IPS DF 4.7 (cell line): ENCODE measurements around the gene ATP8A2.

Experiments
- DNase-seq: peaks from one replicate; pipeline ENCODE4 v3.0.0-alpha.2; 2013; ENCODE audit warnings: low spot score; ENCODE audit errors: extremely low read depth

The ATP8A2 gene

DNA sequence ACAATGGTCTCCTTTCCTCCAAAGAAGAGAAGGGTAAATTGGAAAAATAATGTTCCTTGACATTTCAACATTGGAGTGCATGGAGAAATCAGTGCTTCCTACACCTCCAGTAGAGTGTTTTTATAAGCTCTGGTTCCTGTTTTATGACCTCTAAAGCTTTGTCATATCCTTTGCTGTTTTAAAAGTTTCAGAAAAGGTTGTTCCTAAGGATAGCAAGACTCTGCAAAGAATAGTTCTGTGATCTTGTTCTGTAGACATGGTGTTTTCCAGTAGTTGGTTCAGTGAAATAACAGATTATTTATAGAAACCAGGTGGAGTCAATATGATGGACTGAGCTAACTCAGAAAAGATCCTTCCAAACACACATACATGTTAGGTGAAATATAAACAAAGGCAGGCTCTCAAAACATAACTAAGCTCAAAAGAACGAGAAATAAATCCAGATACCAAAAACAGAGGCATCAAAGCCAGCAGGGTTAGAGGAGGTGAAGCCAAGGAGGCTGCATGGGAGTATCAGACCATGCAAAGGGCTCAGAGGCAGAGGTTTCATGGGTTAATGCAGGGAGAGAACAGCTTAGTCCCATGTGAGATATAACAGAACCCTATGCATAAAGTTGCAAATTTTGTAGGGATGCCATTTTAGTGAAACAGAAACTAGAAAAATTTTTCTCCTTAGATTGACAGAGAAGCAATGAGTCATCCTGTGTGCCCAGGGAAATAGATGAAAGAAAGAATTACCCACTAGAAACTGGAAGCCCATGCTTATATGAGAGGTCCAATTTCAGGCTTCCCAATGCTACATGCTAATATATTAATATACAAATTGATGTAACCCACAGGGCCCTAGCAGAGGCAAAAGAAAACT, 635.7 kb downstream of the ATP8A2 start:
- DNase-seq, result no peak

DNA sequence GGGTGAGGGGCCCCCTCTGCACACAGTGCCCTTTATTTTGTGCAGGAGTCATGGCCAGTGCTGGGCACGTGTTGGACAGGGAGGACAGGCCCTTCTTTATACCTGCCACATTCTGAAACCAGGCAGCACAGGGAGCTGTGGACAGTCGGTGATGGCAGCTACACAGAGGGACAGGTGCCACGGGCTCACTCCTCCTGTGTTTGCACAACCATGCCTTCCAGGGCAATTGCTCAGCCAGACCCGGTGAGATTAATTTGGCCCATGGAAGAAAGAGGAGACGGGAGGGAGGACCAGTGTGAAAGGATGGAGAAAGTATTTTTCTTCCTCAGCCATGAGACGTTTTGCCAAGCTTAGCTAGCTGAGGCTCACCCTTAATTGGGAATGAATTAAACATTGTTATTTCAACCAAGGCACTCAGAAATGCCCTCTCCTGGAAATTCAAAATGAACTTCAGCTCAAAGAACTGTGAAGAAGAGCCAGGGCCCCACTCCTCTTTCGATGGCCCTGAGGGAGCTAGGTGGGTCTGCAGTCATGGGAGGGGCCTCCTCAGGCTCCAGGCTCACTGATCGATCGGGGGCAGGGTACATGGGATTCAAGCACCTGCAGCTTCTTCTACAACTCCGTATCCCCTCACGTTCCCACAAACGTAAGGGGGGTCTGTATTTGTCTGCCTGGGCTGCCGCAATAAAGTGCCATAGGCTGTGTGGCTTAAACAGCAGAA, 638.9 kb downstream of the ATP8A2 start:
- no peak for DNase-seq

DNA sequence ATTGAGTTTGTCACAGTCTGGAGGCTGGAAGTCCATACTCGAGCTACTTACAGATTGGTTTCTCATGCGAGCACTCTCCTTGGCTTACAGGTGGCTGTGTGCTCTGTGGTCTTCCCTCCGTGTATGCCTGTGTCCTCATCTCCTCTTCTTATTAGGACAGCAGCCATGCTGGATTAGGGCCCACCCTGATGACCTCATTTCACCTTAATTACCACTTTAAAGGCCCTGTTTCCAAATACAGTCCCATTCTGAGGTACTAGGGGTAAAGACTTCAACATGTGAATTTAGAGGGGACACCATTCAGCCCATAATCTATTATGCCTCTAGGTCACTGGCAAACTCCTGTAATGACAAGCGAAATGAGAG, 639.4 kb downstream of the ATP8A2 start:
- no peak for DNase-seq

DNA sequence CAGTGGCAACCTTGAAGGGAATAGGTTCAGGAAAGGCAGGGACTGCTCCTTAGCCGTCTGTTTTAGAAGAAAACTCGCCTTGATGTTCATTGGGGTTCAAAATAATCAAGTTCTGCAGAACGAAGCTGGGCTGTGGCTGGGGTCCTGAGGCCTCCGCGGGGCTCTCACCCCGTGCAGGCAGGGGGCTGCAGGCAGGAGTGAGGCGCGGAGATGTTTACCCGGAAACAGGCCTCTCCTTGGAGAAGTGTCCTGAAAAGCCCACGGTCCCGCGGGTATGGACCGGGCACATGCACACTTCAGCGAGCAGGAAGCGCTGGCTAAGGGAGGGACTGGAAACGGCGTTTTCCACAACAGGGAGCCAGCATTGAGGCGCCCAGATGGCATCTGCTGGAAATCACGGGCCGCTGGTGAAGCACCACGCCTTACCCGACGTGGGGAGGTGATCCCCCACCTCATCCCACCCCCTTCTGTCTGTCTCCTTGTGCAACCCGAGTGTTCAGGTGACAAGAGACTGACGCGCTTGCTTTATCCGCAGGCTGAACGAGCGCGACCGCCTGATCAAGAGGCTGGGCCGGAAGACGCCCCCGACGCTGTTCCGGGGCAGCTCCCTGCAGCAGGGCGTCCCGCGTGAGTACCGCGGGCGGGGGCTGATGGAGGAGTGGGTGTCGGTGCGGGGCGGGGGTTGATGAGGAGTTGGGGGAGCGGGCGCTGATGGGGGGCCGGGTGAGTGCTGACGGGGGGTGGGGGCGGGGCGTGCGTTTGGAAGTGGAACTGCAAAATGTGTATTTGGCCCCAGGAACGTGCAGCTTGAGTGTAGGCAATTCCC, 640.4 kb downstream of the ATP8A2 start:
- no peak for DNase-seq

DNA sequence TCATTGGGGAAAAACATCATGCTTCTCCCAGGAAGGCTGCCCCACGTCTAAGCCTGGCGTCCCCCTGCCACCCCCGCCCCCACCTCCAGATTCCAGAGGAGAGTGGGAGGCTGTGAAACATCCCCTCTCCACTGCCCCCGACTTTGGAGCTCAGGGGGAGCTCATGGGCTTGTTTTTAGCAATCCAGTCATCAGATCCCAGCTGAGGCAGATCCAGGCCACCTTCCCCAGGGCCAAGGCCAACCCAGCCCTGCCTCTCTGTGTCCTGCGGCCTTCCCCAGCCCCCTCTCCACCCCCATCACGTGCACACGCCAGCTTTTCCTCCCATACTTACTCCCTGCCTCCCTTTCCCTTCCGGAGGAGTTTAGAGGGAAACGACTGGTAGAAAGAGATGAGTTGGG, 641.2 kb downstream of the ATP8A2 start:
- DNase-seq, result no peak

DNA sequence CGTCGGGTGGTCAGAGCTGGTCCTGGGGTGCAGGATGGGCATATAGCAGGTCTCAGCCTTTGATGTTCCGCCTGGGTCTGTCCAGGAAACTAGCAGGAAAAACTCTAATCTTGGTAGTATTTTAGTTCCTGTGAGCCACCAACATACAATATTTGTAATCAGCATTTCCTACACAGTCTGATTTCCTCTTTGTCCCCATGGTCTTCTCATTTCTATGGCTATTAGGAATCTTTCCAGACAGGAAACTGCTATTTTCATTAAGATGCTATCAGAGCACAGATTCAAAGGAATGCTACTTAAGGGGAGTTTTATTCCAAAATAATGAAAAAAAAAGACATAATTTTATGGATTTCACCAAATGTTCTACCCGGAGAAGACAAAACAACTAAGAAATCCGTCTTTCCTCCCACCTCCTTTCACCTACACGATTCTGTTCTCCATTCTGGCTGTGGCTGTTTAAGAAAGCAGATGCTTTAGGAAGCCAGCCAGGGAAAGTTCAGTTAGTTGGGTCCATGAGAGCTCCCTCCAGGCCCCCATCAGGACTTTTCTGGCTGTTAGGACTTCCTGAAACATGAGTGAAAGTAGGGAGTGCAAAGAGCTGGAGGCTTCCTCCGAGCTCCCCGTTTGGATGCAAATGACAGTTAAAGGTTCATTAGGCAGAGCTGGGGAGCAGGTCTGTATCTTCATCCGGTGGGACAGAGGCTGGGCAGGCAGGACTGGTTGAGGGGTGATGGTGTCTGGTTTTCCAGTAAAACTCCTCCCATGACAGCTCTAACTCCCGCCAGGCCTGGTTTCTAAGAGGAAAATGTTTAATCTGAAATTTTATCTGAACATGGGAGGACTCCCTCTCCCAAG, 643.7 kb downstream of the ATP8A2 start:
- no peak for DNase-seq

DNA sequence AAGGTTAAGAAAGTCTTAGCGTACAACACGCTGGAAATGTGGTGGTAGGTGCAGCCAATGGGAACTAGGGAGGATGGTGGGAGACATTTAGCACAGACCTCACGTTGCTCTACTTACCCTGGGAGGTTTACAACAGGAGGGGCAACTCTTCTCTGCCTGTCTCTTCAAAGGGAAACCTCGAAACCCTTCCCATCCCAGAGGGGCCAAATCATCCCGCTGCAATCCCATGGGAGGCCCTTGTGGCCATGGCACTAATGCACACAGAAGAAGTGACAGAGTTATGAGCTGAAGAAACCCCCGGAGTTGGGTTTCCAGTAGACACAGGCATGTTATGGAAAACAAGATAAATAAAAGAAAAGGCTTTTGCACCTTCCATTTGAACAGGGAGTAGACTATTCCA, 644.4 kb downstream of the ATP8A2 start:
- DNase-seq, result no peak

DNA sequence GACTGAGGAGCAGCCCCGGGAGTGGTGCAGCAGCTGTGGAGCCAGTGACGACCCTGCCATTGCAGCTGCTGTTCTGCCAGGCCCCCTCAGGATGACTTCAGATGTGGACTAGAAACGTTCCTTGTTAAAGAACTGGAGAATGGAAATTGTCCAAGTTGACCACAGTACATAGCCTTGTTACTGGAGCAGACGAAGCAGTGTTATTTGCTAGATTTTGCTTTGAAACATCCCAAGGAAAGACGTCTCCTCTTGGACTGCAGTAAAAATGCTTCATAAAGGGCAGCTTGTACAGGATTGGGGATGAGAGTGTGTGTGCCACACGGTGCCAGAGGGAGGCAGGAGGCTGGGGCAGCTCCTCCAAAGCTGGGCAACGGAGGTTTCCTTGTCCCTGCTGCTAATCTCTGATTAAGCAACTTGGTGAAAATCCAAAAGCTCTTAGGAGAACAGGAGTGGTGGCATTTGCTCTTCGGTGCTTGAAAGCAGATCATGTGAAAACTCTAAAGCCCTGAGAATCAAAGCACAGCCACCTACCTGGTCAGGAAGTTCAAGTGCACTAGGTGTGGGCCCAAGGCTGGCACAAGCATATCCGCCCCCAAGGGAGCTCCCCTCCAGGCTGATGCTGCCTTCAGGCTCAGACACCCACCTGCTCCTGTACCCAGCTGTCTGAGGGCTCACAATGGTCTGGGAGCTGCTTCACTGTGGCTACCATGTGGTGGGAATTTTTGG, 645.6 kb downstream of the ATP8A2 start:
- DNase-seq, result no peak

DNA sequence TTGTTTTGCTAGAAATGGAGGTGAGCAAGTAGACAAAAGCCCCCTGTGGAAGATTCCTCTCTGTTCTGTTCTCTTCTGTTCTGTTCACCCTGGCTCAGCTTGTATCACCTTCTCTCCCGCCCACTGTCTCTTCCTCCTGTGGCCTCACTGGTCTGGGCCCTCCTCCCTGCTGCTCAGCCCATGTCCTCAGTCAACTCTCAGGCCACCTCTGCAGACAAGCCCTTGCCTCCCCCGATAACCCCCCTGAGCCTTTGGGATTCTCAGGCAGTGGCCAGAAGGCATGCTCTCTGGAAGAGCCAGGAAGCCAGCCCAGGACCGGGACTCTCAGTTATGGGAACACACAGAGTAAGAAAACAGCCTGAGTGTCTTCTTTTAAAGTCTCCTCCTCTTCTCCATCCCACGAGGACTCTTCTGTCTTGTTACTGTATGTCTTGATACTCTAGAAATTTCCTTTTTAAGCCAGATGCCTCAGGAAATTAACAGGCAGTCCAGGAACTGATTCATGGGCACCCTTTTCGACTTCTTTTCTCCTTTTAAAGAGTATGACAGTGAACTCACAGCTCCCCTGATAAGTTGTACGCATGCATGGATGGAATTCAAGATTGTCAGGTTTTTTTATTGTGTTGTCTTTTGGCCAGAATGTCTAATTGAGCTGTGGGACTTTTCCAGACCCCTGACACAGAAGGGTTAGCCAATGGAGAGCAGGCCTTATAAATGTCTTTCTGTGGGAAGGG, 646.3 kb downstream of the ATP8A2 start:
- DNase-seq, result no peak

DNA sequence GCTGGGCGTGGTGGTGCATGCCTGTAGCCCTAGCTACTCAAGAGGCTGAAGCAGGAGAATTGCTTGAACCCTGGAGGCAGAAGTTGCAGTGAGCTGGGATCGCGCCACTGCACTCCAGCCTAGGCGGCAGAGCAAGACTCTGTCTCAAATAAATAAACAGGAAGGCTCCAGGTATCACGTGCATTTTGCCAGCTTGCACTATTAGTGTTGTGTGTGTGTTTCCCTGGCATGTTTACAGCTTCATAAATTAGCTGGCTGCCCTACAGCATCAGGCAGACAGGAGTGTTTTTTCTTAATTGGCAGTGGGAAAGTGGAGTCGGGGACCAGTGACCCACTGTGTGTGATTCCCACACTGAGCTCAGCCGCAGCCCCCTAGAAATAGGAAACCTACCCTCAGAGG, 647.5 kb downstream of the ATP8A2 start:
- DNase-seq, result no peak

DNA sequence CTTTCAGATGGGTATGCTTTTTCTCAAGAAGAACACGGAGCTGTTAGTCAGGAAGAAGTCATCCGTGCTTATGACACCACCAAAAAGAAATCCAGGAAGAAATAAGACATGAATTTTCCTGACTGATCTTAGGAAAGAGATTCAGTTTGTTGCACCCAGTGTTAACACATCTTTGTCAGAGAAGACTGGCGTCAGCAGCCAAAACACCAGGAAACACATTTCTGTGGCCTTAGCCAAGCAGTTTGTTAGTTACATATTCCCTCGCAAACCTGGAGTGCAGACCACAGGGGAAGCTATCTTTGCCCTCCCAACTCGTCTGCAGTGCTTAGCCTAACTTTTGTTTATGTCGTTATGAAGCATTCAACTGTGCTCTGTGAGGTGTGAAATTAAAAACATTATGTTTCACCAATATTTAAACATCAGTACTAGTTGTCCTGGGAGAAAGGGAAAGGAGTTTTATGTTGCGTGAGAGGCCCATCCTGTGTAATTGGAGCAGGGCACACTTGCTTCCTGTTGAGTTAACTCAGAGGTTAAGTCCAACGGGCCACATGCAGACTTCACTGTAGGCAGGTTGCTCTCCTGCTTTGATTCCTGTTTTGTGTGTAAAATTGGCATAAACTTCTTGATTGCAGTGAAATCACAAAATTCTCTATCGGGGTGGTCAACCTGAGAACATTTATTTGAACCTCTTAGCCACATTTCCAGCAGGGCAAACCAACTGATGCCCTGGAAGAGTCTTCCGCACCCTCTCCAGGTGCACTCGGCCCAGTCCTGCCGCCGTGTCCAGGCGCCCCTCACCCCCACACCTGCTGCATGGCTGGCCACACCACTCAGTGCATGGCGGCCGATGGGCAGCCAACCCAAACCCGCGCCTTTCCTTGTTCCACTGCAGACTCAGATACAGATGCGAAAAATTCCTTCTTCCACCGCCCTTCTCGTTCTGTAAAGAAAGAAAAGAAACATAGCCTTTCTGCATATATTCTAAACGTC, 648.4 kb downstream of the ATP8A2 start:
- DNase-seq, result no peak

DNA sequence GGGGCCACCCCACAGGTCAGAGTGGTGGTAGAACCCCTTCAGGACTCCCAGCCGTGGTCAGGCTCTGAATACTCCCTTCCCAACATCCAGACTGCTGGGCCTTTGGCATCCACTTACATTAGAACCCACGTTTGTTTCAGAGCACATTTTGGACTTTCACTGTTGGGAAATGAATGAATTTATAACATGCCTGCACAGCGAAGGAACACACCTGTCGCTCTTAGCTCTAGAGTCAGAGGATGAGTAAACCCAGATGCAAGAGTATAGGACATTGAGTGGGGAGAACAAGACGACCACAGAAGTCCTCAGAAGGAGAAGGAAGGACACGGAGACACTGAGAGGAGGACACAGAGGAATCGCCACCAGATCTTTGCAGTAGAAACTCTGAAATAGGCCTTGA, 649.1 kb downstream of the ATP8A2 start:
- no peak for DNase-seq

DNA sequence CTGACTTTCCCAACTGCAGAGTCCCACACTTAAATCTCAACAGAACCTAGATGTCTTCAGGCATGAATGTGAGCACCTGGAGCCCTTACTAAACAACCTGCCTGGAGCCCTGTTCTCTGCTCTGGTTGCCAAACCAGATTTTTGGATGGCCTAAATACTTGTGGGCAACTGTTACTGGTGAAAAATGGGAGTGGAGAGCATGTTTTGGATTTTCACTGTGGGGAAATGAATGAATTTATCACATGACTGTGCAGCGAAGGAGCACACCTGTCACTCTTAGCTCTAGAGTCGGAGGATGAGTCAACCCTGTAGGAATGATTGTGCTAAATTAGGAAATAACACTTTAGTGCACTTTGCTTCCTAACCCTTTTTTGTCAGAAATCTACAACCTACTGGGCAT, 649.7 kb downstream of the ATP8A2 start:
- no peak for DNase-seq

DNA sequence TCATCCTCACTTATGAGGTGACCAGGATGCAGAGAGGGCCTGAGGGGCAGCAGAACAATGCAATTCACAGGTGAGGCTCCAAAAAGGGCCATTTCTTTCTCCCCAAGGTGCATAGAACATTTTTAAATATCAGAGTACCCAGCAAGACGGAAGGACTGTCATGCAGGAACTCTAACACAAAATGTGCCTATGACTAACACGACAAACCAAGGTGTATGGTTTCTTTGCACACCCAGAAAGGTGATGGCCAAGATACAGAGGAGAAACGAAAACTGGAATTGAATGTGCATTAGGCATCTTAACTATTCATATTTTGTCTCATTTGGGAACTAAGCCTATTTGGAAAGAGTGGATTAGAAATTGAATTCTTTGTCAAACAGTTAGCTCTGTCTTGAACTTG, 650.2 kb downstream of the ATP8A2 start:
- no peak for DNase-seq

DNA sequence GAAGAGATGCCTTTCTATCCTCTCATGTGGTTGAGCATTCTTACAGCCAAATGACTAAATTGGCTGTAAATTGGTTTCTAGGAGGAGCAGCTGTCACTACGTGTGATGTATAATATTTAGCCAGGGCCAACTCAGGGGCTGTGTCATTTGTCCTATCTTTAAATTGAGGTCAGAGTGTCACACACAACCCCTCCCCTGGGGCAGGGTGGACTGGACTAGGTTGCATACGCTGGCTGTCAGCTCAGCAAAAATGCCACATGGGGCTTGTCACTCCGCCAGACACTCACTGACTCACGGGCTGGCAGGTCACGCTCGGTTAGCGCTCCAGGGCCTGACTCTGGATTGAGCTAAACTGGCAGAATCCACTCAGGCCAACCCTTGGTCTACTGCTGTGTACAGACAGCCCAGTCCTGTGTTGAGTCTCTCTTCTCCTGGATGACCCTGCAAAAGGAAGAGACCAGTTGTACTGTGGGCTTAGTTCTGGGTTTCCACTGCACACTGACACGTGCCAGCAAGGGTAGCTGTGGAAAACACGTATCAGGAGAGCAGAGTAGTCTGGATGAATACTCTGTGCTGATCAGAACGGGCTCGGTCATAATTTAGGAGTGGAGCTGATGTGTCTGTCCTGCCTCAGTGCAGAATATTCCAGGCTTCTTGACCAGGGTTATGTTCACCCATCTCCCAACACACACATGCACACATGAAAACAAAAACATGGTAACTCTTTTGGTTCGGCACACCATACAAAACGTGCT, 650.9 kb downstream of the ATP8A2 start:
- DNase-seq, result no peak

DNA sequence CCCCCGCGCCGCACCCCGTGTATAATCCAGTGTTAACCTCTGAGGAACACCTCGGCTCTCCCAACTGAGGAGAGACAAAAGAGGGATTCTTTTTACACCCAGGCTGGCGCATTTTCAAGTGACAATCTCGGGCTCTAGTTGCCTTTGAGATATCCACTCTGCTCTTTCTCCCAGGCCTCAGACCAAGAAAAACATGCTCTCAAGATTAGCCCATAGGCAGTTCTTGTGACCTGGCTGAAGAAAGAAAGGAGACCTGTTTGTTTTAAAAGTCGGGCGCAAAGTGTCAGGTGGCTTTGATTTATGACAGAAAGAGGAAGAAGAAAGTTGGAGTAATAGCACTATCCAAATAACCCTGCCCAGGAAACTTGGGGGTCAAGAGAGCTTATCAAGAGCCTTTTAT, 652.8 kb downstream of the ATP8A2 start:
- no peak for DNase-seq

DNA sequence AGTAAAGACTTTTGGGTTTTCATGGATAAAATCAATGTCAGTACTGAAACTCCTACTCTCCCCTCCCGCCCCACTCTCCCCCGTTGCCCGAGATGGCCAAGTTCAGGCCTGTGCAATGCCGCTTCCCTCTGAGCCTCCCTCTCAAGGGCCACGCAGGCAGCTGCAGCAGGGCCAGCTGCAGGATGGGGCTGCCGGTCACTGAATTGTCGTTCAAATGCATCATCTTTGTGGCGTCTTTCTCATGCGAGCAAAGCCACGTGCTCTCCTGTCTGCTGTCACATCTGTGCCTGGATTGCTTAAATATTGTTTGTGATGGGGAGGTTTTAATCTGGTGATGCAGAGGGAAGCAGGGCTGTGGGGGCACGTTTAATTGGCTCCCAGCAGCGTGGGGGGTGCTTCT, 653.4 kb downstream of the ATP8A2 start:
- no peak for DNase-seq

DNA sequence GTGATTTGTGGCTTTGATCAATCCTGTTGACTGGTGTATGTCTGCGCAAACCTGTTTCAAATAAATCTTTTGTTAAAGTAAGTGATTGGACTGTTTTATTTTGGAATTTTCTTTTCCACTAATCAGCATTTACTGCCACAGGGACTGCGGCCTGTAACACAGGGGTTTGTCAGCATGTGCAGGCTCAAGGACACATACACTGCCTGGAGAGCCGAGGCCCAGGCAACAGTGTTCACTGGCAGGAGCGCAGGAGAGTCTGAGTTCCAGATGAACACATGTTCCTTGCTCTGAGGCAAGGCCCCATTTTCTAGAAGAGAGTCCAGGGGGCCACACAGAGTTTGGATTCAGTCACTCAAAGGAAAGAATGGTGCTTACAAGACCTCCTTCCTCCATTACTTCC, 654.0 kb downstream of the ATP8A2 start:
- no peak for DNase-seq
